Endothelial cell of hepatic sinusoid (primary cell): ENCODE measurements around the gene ZC3H12D.
"Not testable (repeated sequence)": the region's sequence is repeated elsewhere in the genome, so short reads cannot be mapped to it uniquely, and the experiment has no call there.

Source experiments
- in situ Hi-C: cut with HindIII; loops from 2 replicates; pipeline ENCODE4 v1.10.0; 2017; ENCODE audit warnings: low sequenced_read_pairs

The ZC3H12D gene

GRCh38 chr6:149487316-149487715 lies 2.5 kb upstream of the ZC3H12D start:
- in situ Hi-C loops, result no loop called here

DNA sequence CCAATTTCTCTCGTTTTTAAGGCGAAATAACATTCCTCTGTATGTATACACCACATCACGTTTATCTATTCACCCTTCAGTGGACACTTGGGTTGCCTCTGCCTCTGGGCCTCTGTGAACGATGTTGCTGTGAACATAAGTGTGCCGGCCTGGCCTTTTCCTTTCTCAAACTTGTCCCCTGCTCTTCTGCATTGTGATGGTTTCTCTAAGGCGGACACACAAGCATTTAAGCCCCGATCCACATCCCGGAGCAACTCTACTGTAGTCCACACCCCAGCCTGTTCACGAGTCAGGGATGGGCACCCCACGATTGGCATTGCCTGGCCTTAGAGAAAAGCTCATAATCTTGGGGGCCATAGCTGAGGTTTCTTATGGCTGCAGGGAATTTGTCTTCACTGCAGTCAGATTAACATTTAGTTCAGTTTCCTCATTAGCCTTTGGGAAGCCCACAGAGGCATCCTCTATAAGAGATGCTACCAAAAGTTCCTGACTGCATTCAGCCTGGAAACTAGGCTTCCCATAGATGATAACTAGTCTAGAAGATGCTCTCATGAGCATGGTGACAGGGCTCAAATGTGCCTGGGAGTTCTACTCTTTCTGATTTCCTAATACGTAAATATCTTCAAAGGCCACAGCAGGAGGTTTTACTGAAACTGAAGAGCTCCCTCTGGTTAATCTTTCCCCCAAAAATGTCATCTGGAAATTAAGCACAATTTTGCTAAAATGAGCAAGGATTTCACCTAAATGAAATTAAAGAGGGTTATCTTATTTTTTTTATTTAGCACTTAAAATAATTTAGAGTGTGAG lies 762 bp downstream of the ZC3H12D start:
- in situ Hi-C loops, result no loop called here

GRCh38 chr6:149483334-149483725 lies 1.5 kb downstream of the ZC3H12D start:
- in situ Hi-C loops, result no loop called here

DNA sequence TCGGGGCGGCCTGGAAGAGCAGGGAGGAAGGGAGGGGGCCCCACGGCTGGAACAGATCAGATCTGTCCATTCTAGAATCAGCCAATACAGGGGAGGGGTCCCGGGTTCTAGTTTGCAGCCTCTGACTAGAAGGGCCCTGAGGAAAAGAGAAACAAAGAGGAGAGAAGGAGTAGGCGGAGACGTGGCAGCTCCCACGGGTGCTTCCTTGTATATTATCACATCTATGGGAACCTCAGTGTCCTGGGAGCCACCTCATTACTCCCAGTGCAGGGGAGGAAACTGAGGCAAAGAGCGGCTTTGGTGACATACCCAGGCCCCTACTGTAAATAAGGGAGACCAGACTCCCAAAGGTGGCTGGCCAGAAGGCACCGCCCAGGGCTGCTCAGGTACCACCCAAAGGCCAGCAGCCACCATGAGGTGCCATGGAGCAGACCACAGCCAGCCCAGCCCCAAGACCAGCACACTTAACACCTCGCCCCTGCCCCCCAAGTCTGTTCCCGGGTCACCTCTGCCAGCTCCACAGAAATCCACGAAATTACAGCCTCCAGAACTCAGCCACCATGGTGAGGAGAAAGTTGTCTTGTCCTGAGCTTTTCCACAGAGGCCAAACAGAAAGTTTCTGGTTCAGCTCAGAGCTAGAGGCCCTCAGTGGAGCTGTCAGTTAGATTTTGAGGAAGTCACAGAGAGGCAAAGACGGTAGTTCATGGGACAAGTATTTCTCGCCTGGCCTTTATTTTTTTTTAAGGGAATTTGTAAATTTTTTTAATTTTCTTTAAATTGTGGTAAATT lies 2.1 kb downstream of the ZC3H12D start:
- in situ Hi-C loops, result no loop called here

- in situ Hi-C loops, result no loop called here
Measured at GRCh38 chr6:149480502-149481280, 4.1 kb downstream of the ZC3H12D start.

GRCh38 chr6:149478631-149479314 lies 6.0 kb downstream of the ZC3H12D start:
- in situ Hi-C loops, result no loop called here

GRCh38 chr6:149477544-149477943 lies 7.3 kb downstream of the ZC3H12D start:
- in situ Hi-C loops, result no loop called here

- in situ Hi-C loops, result no loop called here
Measured at GRCh38 chr6:149476789-149477455, 7.9 kb downstream of the ZC3H12D start.

DNA sequence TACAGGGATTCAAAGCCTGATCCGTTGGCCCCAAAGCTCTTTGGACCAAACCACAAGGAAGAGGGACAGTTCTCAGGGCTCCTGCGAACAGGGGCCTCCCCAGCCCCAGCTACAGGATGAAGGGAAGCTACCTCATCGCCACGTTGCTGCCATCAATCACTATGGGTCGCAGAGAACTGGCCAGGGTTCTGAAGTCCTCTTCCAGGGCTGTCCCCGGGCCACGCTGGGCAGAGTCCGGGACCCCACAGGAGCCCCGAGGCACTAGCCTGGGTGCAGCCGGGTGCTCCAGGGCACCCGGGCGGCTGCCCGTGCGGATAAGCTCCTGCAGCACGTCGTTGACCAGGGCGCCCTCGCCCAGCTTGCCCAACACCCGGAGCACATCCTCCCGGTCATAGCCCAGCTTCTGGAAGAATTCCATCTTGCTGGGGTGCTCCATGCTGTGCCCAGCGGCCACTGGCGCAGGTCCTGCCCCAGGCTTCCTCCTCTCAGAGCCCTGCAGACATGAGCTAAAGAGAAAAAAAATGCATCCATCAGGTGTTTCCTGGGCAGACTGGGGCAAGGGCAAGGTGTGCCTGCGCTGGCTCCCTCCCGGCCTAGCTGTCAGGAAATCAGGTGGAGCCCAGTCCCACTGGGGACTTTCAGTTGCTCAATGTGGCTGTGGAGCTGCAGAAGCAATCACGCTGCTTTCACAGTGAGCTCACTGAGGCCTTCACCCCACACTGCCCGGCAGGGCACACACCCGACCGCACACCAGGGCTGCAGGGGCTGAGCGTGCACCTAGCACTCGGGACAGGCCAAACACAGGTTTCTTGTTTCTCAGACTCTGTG lies 10.5 kb downstream of the ZC3H12D start:
- in situ Hi-C loops, result no loop called here

GRCh38 chr6:149473080-149474052 lies 11.4 kb downstream of the ZC3H12D start:
- in situ Hi-C loops, result no loop called here

DNA sequence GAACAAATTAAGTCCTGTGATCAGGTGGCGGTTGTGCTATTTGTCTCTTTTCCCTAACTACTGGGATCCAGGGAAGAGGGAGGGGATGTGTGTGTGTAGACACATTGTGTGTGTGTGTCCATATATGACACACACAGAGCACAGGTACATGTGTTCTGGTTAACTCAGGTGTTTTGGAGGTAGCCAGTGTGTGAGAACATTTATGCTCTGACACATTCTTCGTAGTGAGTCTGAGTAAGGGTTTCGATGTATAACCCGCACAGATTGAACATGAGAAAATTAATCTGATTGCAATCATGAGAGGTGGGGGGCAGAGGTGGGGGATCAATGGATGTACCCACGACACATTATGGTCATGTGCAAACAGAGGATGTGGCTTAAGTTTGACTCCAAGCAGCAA lies 12.6 kb downstream of the ZC3H12D start:
- in situ Hi-C loops, result no loop called here

GRCh38 chr6:149471801-149472200 lies 13.0 kb downstream of the ZC3H12D start:
- in situ Hi-C loops, result no loop called here

- in situ Hi-C loops, result no loop called here
Measured at GRCh38 chr6:149470948-149471347, 13.9 kb downstream of the ZC3H12D start.

GRCh38 chr6:149468179-149468578 lies 16.6 kb downstream of the ZC3H12D start:
- in situ Hi-C loops, result no loop called here

DNA sequence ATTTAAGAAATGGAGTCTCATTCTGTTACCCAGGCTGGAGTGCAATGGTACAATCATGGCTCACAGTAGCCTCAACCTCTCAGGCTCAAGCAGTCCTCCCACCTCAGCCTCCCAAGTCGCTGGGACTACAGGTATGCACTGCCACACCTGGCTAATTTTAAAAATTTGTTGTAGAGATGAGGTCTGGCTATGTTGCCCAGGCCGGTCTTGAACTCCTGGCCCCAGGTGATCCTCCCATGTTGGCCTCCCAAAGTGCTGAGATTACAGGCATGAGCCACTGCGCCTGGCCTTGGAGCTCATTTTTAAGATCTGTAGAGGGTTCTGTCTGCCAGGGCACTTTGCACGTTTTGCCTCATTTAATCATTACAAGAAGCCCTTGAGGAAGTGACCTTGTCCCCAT lies 17.5 kb downstream of the ZC3H12D start:
- in situ Hi-C loops, result no loop called here

- in situ Hi-C loops, result no loop called here
Measured at GRCh38 chr6:149464411-149464810, 20.4 kb downstream of the ZC3H12D start.

- in situ Hi-C loops, result no loop called here
Measured at GRCh38 chr6:149463781-149464180, 21.0 kb downstream of the ZC3H12D start.

GRCh38 chr6:149462712-149463111 lies 22.1 kb downstream of the ZC3H12D start:
- in situ Hi-C loops, result not testable (repeated sequence)
